Stimulated activated CD4-positive, alpha-beta T cell treated with anti-CD3 and anti-CD28 coated beads, Interleukin-2, amount 100 ng/mL, for 24 hours (primary cell): Measurements from ENCODE around the gene TMEM186.
"Not testable (repeated sequence)": the region's sequence is repeated elsewhere in the genome, so short reads cannot be mapped to it uniquely, and the experiment has no call there.

Experiments used
- DNase-seq, 2 donors: peaks; one replicate each; pipeline ENCODE4 v3.0.0-alpha.2; 2020

The TMEM186 gene

DNA sequence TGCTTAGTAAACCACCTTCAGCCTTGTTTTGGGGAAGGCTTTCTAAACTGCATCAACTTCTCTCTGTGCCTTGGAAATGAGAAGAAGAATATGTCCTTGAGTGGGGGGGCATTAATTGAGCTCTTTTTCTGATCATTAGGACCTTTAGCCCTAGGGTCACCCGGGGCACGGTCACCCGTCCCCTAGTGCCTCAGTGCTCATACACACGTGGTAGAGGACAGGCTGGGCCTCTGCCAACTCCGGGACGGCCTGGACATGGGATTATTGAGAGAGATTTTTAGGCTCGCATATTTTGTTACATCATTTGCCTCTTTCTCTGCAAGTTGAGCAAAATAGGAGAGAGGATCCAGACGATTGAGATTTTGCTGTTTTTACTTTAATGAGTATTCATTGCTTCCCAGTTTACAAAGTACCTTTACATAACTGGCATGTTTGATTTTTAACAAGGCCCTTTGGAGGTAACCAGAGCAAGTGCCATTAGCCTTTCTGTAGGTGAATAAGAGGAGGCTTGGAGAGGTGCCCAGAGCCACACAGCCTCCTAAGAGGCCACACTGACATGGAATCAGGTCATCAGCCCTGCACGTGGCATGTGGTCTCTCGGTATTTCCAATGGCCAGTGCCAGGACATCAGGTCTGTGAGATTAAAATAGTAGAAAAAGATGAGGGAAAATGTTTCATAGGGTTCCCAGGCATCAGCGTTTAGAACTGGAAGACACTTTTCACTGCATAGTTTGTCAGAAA is 11.3 kb upstream of the TMEM186 start:
- DNase-seq: no peak

DNA sequence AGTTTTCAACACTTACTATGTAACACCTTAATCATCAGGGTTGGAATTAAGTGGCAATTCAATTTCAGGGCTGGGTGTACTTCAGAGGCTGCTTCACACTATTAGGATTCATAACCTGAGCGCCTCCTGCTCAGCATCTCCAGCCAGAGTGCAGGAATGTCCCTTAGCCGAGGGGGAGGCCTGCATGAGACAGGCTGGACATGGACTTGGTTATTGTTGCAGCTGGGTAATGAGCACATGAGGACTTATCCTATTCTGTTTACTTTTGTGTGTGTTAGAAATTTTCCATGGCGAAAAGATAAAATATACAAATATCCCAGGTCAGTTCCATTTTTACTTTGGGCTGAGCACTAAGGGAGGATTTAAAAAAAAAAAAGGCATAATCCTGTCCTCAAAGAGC is 10.6 kb upstream of the TMEM186 start:
- no peak for DNase-seq

DNA sequence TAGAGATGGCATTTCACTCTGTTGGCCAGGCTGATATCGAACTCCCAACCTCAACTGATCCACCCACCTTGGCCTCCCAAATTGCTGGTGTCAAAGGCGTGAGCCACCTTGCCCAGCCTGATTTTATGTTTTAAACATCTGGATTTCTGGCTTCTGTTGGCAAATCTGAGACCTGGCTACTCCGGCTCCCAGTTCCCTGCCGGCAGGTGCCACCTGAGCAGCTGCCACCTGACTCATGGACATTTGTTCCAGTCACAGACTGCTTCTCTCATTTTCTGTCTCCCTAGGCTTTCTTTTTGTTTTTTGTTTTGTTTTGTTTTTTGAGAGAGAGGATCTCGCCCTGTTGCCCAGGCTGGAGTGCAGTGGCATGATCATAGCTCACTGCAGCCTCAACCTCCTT is 9.8 kb upstream of the TMEM186 start:
- DNase-seq: no peak

DNA sequence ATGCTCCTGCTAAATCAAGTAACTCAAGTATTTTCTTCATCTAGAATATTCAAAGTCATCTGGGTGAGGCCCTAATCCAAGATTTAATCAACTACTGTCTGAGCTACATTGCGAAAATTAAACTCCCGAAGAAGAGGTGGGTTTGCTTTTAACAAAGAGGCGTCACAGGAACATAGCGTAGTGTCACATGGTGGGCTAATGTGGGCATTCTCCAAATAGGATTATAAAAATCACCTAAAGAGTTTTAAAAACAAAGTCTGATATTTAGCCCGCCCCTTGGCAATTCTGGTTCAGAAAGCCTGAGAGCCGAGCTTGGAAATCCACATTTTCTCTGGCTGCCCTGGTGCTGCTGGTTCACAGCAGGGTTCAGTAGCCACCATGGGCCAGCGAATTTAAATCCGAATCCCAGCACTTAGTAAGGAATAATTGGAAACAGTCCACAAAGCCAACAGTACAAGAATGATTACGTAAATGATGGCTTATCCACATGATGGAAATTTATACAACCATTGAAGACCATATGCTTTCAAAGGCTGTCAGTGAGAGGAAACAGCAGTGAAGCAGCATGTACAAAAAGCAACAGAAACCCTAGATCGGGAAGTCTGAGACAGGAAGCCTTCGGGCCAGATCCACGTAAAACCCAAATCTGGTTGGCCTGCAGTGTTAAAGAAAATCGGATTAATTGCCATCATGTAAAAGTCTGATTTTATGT is 9.0 kb upstream of the TMEM186 start:
- no peak for DNase-seq

DNA sequence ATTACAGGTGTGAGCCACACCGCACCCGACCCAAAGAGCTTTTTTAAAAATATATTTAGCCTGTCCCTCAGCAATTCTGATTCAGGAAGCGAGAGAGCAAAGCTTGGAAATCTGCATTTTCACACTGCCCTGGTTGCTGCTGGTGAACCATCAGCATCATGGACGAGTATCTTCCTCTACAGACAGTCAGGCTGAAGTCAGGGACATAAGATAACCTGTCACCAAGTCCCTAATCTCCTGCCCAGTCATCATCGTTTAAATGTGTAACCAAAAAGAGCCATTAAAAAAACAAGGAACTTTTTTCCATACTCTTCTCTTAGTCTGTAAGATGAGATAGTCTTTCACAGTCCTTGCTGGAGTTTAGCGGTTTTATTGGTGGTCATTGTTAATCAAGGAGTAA is 6.9 kb upstream of the TMEM186 start:
- DNase-seq: no peak

DNA sequence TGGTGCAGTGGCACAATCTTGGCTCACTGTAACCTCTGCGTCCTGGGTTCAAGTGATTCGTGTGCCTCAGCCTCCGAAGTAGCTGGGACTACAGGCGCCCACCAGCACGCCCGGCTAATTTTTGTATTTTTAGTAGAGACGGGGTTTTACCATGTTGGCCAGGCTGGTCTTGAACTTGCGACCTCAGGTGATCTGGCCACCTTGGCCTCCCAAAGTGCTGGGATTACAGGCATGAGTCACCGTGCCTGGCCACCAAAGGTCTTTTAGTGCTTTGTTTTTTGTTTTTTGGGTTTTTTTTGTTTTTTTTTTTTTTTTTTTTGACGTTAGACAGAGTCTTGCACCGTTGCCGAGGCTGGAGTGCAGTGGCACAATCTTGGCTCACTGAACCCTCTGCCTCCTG is 6.3 kb upstream of the TMEM186 start:
- not testable (repeated sequence) for DNase-seq

DNA sequence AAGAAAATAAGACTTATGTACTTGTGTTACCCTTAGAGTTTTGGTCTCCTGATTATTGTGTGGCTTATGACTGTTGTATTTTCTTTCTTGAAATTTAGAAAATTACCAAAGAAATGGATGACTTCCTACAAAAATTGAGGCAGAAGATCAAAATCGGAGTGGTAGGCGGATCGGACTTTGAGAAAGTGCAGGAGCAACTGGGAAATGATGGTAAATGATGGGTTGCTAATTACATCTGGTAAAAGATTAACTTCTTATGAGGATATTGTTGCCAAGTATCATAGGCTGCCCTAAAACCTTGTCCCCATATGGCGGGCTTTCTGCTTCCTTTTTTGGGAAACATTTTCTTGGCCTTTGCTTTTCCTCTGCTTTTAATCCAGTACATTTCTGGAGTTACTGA is 4.3 kb upstream of the TMEM186 start:
- no peak for DNase-seq

DNA sequence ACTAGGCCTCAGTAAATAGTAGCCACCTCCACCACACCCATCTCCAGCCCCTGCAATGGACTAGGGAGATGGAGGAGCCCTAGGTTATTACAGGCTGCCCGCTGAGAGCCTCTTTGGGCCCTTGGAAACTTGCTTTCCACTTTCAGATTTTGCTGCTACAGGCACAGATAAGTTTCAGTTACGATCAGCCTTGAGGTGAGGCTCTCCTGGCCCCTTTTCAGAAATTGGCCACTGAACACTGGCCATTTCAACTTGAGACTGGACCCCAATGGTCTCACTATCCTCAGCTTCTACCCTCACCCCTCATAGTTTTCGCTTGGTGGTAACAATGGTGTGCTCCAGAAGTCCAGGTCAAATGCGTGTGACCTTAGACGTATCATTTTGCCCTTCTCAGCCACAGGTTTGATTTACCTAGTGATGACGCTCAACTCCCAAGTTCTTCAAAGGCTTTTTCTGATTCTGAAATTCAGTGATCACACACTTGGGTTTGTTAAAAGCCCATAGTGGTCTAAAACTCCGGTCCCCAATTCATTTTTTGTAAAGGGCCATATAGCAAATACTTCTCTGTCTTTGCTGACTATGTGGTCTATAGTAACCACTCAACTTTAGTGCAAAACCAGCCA is 1.2 kb upstream of the TMEM186 start:
- DNase-seq: no peak

DNA sequence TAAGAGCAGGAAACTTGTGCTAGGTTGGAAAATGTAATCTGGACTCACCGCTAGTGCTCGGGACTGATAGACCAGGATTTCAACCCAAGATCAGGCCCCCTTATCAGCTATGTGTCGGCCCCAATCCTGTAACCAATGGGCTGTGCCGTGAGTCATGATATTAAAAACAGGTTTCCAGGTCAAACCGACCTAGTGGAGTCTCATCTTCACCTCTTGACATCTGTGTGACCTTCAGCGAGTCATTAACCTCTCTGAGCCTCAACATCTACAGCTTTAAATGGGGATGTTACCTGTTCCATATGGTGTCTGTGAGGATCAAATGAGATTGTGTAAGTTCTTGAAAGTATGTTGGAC is 712 bp upstream of the TMEM186 start:
- DNase-seq: no peak

DNA sequence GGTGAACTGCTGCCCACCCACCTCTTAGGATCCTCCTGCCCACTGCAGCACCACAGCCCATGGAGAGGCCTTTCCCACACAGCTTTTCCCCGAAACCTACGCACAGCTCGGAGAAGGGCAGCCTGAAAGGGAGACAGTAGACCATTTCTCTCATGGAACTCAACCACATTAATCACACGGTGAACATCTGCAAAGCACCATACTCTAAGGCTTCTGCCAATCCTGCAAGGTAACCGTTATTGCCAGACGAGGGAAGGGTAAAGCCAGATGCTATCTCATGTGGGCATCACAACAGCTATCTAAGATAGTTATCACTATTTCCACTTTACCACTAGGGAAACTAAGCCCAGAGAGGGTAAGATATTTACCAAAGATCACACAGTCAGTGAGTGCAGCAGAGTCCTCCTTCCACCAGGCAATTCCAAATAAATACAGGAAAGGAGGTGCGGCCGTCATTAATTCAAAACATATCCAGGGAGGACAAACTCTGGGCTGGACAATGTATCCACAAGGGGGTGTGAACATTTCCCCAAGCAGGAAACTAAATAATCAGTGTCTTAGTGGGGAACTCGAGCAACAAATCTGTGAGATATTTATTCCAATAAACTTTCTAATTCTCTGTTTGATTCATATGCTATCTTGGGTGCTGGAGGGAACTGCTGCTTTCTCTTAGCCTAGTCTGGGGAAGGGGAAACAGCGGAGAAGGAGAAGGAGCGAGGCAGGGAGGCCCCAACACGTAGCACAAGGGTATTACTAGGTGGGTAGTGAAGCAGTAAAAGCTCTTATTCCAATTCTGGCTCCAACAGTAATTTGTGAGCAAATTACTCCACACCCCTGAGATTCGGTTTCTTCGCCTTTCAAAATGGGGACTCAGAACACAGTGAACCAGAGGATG is 723 bp downstream of the TMEM186 start:
- DNase-seq: no peak

DNA sequence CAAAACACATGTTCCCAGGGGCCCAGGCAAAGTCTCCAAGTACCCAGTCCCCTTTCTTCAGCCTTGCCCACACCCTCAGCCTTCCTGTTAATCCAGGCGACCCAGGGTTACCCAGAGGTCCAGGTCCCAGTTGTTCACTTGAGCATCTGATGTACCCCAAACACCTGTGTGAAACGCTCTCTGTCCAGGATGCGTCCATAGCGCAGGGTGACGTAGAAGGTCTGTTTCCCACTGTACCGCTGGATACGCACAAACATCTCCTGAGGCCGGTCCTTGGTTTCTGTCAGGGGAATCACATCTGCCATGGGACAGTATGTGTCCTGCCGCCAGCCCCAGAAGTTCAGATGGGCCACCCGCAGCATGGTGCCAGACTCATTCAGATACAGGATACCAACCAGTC is 1.6 kb downstream of the TMEM186 start:
- DNase-seq: no peak

DNA sequence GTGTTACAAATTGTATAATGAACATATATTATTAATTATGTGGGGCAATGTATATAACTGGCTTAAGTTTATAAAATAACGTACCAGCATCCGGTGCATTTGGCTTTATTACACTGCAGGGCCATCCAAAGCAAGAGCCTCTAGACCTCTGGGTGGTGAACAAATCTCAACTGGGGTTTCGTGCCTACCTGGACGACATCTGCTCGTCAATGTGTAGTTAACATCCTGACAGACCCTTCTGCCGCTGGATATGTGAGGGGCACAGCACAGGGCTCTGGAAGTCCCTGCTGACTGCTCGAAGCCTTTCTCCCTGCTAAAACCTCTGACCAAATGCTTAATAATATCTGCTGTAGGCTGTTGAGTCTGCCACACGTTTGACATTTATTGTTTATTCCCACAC is 2.3 kb downstream of the TMEM186 start:
- DNase-seq: no peak

DNA sequence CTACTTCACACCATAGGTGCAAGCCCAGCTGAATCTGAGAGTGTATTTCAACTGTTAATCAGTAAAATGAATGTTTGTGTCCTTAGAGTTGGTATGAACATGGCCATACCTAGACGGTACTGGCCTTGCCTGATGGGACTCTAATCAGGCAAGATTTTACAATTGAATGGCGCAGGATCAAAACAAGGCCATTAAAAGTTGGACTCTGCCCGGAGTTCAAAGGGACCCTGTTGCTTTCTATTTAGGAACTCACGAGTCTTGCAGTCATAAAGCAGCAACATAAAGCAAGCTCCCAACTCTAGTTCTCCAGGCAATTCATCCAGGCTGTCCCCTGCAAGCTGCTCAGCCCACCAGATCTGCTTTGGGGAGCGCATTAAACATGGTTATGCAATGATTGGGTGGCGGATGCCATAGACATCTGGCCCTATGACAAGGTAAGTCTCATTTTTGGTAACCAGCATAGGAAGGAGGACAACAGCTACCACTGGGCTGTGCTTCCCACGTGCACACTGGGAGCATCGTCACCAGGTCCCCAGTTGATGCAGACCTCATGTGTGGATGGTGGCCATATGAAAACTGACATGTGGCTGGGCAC is 8.8 kb downstream of the TMEM186 start:
- no peak for DNase-seq

DNA sequence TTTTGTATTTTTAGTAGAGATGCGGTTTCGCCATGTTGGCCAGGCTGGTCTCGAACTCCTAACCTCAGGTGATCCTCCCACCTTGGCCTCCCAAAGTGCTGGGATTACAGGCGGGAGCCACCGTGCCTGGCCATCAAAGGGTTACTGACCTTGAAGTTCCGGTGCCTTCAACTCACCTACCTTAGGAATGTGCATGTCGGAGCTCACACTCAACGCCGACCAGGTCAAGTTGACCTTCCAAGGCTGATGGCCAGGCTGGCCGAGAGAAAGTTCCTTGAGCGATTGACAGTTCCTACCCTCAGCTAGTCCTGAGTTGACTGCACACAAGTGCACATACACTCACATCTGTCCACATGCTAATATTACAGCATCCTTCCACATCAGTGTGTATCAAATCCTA is 11.1 kb downstream of the TMEM186 start:
- DNase-seq: not testable (repeated sequence)

DNA sequence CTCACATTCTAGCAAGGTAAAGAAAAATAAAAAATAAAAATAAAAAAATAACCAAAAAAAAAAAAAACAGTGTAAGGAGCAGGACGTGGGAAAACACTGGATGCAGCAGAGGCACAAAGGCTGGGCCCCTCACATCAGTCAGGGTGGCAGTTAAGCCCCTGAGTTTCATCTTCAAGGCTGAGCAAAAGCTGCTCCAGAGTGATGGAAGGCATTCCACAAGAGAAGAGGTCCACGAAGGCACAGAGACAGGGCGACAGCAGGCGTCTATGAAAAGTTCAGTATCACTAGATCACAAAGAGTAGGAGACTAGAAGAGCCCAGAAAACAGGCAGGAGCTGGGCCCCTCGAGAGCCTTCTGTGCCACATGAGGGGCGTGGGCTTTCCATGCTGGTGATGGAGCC is 12.0 kb downstream of the TMEM186 start:
- DNase-seq: no peak

DNA sequence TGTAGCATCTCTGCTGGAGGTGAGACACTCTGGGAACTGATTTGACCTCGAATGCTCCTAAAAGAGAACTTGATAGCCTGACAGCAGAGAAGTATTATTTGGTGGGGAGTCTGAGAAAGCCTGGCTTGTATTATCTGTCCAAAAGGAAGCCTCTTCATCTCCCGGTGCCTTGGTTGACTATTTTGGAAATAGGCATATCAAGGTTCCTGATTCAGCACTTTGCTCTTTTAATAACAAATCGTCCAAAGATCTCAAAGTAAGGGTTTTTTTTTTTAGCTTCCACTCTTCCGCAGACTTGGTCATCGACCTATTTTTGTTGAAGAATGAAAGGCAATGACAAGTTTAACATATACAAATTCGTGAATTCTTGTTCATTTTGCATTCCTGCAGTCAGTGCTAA is 14.8 kb downstream of the TMEM186 start:
- DNase-seq: no peak

DNA sequence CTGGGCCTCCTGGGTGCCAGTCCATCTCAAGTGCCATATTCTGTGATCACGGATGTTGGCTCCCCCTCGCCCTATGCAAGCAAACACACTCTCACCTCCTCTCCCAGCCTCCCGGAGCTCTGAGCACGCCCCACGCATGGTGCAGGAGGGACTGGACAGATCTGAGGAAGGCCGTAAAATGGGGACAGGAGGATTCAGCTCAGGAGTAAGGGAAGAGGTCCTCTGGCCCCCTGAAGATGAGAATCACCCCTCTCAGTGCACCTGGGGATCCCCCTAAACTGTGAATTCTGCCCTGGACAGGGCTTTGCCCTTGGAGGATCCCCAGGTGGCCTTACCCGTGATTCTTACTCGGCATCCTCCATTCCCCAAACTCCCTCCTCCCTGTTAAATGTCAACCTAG is 15.6 kb downstream of the TMEM186 start:
- DNase-seq: no peak

DNA sequence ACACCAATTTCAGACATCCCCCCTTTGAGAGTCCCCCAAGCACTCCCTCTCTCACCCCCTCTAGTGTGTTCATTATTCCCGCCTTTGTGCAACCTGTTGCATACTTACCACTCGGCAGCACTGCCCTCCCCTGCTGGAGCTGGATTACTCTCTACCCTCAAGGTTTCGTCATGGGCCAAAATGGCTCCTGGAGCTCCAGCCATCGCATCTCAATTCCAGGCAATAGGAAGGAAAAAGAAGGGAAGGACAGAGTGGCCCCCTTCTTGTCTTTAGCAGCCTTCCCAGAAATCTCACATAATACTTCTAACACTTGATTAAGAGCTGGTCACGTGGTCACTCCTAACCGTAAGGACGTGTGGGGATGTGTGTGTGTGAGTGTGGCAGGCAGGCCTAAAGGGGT is 20.2 kb downstream of the TMEM186 start:
- no peak for DNase-seq

DNA sequence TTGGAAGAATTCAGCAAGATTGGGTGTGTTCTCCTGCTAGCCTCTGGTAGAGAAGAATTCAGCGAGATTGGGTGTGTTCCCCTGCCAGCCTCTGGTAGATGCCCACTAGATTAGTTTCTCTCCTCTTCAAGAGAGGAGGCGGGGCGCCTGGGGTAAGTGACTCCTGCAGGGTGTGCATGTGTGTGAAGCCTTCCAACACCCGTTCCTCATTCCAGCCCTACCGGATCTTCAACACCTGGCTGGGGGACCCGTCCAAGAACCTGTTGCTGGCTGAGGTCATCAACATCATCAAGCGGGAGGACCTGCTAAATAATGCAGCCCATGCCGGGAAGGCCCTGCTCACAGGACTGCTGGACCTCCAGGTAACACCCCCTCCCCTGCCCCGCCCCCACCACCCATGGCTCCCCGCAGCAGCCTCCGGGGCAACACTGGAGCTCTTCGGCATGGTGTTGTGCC is 21.3 kb downstream of the TMEM186 start:
- no peak for DNase-seq

DNA sequence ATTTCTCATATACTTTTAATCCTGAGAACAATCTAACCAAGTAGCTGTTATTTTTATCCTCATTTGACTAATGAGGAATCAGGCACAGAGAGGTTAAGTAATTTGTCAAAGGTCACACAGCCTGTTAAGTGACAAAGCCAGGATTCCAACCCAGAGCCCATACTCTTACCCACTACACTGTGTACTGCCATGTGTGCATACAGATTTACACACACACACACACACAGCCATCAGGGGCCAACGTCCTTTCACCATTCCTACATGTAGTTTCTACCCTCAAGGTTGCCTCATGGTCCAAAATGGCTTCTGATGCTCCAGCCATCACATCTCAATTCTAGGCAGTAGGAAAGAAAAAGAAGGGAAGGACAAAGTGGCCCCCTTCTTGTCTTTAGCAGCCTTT is 22.1 kb downstream of the TMEM186 start:
- no peak for DNase-seq

DNA sequence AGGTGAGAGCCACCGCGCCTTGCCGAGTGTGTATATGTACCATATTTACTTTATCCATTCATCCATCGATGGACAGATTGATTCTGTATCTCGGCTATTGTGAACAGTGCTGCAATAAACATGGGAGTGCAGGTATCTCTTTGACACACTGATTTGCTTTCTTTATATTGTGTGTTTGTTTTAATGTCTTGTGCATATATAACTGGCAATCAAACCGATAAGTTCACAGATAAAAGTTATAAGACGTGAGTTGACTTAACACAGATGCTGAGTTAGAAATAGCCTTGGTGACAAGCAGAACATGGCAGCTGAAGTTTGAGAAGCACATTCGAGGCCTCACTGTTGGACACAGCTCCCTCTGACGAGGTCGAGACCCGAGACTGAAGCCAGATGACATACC is 23.2 kb downstream of the TMEM186 start:
- DNase-seq: no peak

DNA sequence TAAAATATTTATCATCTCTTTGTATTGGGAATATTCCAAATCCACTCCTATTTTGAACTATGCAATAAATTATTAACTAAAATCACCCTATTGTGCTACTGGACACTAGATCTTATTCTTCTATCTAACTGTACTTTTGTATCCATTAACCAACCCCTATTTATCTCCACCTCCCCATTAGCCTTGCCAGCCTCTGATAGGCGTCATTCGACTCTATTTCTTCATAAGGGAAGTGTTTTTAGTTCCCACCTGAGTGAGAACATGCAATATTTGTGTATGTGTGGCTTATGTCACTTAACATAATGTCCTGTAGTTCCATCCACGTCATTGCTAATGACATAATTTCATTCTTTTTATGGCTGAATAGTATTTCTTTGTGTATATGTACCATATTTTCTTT is 23.9 kb downstream of the TMEM186 start:
- DNase-seq: no peak

DNA sequence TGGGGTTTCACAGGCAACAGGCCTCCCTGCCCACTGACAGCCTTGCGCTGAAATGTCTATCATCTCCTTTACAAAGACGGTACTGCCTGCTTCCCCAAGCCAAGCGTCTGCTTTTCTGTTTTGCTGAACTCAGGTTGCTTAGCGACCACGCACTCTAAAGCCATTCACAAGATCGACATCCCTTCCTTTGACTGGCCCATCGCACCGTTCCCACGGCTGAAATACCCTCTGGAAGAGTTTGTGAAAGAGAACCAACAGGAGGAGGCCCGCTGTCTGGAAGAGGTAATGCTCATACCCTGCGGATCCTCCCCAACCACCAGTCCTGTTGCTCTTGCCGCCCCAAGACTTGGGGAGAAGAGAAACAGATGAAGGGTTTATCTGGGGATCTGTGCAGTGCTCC is 28.7 kb downstream of the TMEM186 start:
- DNase-seq: no peak
